Measurements from ENCODE around the gene TNIP1.

The TNIP1 gene

GRCh38 chr5:151082282-151082902 lies 1.6 kb upstream of the TNIP1 start:
- peak; percentile 9 for DNase-seq

GRCh38 chr5:151081431-151082281 lies 822 bp upstream of the TNIP1 start:
- DNase-seq, result peak; percentile 29

DNA sequence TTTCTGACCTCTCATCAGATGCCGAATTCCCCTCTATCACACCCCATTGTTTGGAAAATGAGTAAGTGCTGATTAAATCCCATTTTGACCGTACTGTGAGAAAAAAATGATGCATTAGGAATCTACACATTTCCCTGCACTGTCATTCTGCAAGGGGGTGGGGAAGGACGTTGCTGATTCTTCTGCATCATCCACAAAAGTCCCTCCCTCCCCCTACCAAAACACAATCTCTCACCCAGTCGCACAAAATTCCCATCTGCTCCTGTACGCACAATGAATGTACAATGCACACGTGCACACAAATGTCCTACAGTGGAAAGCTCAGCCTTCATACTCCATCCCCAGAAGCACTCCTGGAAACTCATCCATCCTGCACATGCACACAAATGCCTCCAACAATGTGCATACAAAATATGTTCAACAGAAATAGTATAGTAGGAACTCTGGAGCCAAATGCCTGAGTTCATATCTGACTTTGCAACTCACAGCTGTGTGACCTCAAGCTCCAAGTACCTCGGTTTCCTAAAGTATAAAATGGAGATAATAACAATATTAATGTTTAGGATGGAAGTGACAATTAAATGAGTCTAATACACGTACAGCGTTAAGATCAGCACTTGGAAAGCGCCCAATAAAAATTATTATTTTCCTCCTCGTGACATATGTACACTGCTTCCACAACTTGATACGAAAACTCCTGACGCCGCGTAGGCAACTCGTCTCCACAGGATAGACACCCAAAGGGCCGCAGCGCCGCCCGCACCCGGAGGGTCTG lies 809 bp downstream of the TNIP1 start:
- no peak for DNase-seq

DNA sequence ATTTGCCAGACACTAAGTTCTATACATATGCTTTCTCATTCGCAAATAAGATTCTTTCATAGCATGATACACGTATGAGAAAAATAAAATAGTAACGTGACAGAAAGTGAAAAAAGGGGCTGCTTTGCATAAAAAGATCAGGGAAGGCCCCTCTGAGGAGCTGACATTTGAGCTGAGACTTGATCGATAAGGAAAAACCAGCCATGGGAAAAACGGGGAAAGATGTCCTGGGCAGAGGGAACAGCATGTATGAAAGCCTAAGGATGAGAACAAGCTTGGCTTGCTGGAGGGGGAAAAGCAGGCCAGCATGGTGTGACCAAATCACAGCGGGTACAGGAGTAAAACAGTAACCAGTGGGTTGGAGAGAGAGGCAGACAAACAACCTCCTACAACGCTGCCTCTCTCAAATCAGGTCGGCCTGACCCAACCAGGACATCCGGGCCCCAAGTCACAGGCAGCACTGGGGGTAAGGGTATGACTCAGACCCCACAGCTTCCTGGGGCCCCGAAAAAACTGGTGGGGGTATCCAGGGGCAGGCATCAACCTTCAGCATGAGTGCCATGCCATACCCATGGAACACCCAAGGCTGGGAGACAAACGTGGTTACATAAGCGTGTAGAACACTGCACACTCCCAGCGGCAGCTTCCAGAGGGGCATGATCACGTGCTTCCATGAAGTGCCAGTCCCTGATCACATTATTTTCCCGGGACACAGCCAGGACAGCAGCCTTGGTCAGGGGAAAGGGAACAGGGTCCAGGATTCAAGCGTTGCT lies 2.2 kb downstream of the TNIP1 start:
- DNase-seq, result no peak

- DNase-seq, result no peak
Observed at GRCh38 chr5:151077967-151078366, 2.9 kb downstream of the TNIP1 start.

GRCh38 chr5:151077419-151077818 lies 3.4 kb downstream of the TNIP1 start:
- no peak for DNase-seq

DNA sequence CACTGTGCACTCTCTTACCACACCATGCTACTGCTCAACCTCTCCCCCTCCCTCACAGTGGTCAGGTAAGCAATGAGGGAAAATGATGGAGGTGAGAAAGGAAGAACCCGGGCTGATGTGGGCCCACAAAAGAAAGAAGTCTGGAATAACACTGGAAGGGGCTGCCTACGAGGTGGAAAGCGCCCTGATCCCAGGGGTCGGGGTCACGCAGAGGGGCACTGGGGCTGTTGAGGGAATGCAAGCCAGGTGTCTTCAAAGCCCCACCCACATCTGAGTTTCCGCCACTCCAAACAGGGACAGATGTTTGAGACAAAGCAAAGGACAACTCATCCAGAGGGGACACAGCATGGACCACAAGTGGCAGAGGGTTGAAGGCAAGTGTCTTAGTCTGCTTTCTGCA lies 4.2 kb downstream of the TNIP1 start:
- DNase-seq, result no peak

- DNase-seq, result no peak
Observed at GRCh38 chr5:151075698-151076331, 5.0 kb downstream of the TNIP1 start.

GRCh38 chr5:151074557-151074956 lies 6.3 kb downstream of the TNIP1 start:
- DNase-seq, result no peak

DNA sequence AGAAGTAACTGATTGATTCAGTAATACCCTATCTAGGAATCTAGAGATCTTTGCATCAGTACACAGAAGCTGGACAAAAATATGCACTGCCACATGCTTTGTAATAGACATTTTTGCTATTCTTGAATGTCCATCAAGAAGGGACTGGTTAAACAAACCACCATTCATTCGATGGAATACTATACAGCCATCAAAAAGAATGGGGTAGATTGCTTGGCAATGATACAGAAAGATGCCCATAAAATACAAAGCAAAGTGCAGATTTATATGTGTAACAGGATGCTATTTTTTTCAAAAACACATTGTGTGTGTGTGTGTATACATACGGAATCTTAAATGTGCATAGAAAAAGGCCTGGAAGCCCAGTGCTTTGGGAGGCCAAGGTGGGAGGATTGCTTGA lies 7.6 kb downstream of the TNIP1 start:
- no peak for DNase-seq

DNA sequence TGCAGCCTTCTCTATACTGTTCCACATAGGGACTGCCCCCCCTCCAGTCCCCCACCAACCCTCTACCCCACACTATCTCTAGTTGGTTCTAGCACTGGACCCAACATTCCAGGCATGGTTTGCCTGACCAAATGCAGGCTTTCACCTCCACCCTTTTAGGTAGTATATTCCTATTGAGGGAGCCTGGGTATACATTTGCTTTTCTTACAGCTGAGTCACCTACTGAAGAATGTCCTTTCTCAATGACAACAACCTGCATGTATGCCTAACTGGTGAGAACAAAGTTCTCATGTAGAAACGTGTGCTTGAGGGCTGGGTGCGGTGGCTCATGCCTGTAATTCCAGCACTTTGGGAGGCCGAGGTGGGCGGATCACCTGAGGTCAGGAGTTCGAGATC lies 8.2 kb downstream of the TNIP1 start:
- no peak for DNase-seq

DNA sequence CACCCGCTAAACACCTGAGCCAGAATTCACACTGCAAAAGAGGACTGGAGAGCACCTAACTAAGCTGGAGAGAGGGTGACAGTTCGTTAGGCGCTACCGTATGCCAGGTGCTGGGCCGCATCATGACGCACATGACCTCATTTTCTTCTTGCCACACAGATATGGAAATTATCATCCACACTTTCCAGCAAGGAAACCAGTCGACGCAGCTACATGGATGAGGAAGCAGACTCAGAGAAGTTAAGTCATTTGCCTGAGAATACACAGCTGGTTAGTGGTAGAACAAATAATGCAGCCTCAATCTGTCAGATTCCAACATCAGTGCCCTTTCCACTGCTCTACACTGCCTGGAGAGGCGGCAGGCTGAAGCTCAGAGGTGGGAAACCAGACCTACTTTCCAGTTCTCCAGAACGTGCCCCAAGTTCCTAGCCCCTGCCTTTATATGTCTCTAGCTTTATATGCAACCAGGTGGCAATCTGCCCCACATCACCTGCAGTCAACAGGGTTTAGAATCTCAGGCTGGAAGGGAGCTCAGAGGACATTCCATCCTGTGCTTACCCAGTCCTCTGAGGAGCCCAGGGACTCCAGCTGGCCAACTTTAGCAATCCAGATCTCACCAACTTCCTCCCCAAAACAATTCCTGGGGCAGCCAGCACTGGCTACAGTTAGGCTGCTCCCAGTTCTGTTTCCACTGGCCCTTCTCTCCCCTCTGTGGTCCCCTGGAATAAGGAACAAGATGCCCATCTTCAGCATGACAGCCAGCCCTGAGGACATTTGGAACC lies 8.8 kb downstream of the TNIP1 start:
- no peak for DNase-seq

GRCh38 chr5:151071021-151071420 lies 9.8 kb downstream of the TNIP1 start:
- no peak for DNase-seq

GRCh38 chr5:151070449-151070848 lies 10.4 kb downstream of the TNIP1 start:
- no peak for DNase-seq

- DNase-seq, result no peak
Observed at GRCh38 chr5:151068433-151069197, 12.2 kb downstream of the TNIP1 start.

GRCh38 chr5:151067632-151068432 lies 13.0 kb downstream of the TNIP1 start:
- DNase-seq, result no peak

DNA sequence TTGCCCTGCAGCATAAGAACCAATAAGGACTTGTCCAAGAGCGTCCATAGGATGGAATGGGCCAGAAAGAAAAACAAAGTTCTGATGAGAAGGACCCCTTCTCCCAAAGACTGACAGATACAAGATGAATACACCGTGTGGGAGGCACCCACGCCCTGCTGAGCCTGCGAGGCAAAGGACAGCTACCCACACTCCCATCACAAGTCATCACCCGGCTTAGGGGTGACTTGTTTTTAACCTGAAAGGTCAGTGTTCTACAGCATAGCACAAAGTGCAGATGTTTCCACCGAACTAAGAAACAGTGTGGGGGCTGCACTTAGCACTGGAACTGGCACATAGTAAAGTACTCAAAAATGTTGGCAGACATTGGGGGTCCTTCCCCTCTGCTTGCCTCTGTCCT lies 13.9 kb downstream of the TNIP1 start:
- no peak for DNase-seq

DNA sequence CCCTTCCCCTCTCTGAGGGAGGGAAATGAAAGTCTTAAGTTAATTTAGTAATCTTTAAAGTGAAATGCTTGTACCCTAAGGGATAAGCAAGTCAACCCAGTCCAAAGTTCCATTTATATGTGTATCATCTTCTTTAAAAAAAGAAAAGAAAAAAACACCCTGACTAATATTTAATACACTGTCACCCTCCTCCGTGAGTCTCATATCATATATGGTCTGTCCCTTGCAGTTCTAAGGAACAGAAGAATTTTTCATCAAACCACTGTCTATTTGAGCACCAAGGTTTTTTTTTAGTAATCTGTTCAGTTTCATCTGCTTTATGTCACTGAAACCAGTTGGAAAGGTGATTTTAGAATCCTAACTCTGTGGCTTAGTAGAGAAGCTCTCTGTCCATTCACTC lies 15.2 kb downstream of the TNIP1 start:
- no peak for DNase-seq

DNA sequence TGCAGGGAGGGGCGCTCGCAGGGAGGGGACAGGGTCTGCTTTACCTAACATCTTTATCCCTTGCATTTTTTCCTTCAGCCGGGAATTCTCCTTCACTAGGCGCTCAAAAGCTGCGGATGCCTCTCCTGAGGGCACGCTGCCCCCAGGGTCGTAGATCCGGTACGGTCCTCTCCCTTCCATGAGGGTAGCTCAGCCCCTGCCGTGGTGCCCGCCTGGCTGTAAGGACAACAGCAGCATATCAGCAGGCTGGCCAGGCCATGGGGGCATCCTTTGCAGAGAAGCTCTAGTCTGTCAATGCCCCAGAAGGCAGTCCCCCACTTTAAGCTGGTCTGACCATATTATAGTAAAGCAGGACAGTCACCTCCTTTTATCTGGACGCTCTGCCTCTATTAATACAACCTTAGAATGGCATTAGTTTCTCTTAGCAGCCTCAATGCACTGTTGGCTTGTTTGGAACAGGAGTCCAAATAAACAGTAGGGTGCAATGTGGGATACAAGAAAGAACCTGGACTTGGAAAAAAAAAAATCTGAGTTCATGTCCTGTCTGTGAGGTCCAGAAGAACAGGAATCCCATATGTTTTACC lies 15.8 kb downstream of the TNIP1 start:
- DNase-seq, result no peak

Measured in NCI-H748 treated with DMSO at 0.1 percent for 48 hours (cell line).